Mesendoderm (in vitro differentiated cells): ENCODE measurements around the gene BAG3.

Experiments
- DNase-seq: peaks from one replicate; pipeline ENCODE4 v3.0.0; 2013
- H2AK5ac ChIP-seq: 2 replicates; pipeline ENCODE4 v1.6.1; 2013; ENCODE audit warnings: low read length, inconsistent platforms
- H2BK120ac ChIP-seq: 2 replicates; pipeline ENCODE4 v1.6.1; 2013; ENCODE audit warnings: low read depth, mild to moderate bottlenecking, low read length, moderate library complexity, mixed read lengths
- H2BK15ac ChIP-seq: replicated peaks from 2 replicates; pipeline ENCODE4 v1.6.1; 2013; ENCODE audit warnings: low read depth, mild to moderate bottlenecking, moderate library complexity
- H2BK5ac ChIP-seq: 2 replicates; pipeline ENCODE4 v1.6.1; 2013; ENCODE audit warnings: low read length, inconsistent platforms
- H3K18ac ChIP-seq: 2 replicates; pipeline ENCODE4 v1.6.1; 2013; ENCODE audit warnings: mild to moderate bottlenecking, low read length, mixed read lengths
- H3K23ac ChIP-seq: one replicate; pipeline ENCODE4 v1.6.1; 2013; ENCODE audit warnings: low read length
- H3K27ac ChIP-seq: 2 replicates; pipeline ENCODE4 v1.5.1; 2013; ENCODE audit warnings: low read depth, mild to moderate bottlenecking, inconsistent platforms, low read length, moderate library complexity
- H3K27me3 ChIP-seq: 2 replicates; pipeline ENCODE4 v1.6.1; 2013; ENCODE audit warnings: low read length, control low read depth, mild to moderate bottlenecking, inconsistent platforms; ENCODE audit not compliant: insufficient read depth, poor library complexity
- H3K36me3 ChIP-seq: 2 replicates; pipeline ENCODE4 v1.6.1; 2013; ENCODE audit warnings: low read length, inconsistent platforms; ENCODE audit not compliant: control insufficient read depth, insufficient read depth
- H3K4ac ChIP-seq: one replicate; pipeline ENCODE4 v1.6.1; 2013; ENCODE audit warnings: low read depth, mild to moderate bottlenecking, low read length, moderate library complexity
- H3K4me1 ChIP-seq: 2 replicates; pipeline ENCODE4 v1.6.1; 2013; ENCODE audit warnings: low read depth, low read length, inconsistent platforms; ENCODE audit not compliant: control insufficient read depth
- H3K4me2 ChIP-seq: 2 replicates; pipeline ENCODE4 v1.6.1; 2013; ENCODE audit warnings: low read length
- H3K4me3 ChIP-seq: 2 replicates; pipeline ENCODE4 v1.5.1; 2013; ENCODE audit warnings: mild to moderate bottlenecking, low read length
- H3K56ac ChIP-seq: one replicate; pipeline ENCODE4 v1.6.1; 2013; ENCODE audit warnings: low read length
- H3K79me1 ChIP-seq: 2 replicates; pipeline ENCODE4 v1.6.1; 2013; ENCODE audit warnings: low read length, inconsistent platforms
- H3K79me2 ChIP-seq: 2 replicates; pipeline ENCODE4 v1.6.1; 2013; ENCODE audit warnings: mild to moderate bottlenecking, low read length; ENCODE audit not compliant: control insufficient read depth, insufficient read depth
- H3K9ac ChIP-seq: 2 replicates; pipeline ENCODE4 v1.6.1; 2013; ENCODE audit warnings: low read length, inconsistent platforms
- H4K5ac ChIP-seq: one replicate; pipeline ENCODE4 v1.6.1; 2013; ENCODE audit warnings: low read length
- H4K8ac ChIP-seq: one replicate; pipeline ENCODE4 v1.6.1; 2013; ENCODE audit warnings: low read depth, mild to moderate bottlenecking, control low read depth, low read length, moderate library complexity
- WGBS: extraction: QIAGEN DNeasy Blood & Tissue Kit; methylation state at CpG from one replicate; pipeline ENCODE4 v1.1.7; 2013; ENCODE audit warnings: low lambda C conversion rate, missing lambda C conversion rate; ENCODE audit not compliant: insufficient coverage; ENCODE audit errors: extremely low coverage; 5-methylcytosine and 5-hydroxymethylcytosine counted together

Gene BAG3

GRCh38 chr10:119652361-119652730 lies 1.2 kb downstream of the BAG3 start:
- Histone ChIP-seq H4K8ac (no peak overlapping the region), H3K27ac (no peak overlapping the region), H3K56ac (peak overlapping the region; percentile 96), H3K4me3 (peak overlapping the region; percentile 75), H3K4ac (no peak overlapping the region), H3K23ac (no peak overlapping the region), H3K79me2 (peaks cover 26% of the 10 kb centered on the region), H3K36me3 (no peaks in the 10 kb centered on the region), H2AK5ac (no peak overlapping the region), H3K79me1 (peaks cover 14% of the 10 kb centered on the region), H3K9ac (peak overlapping the region; percentile 86), H3K4me1 (peaks cover 14% of the 10 kb centered on the region), H3K4me2 (peak overlapping the region; percentile 46), H2BK120ac (no peak overlapping the region), H2BK5ac (no peak overlapping the region), H3K18ac (peak overlapping the region; percentile 91), H4K5ac (no peak overlapping the region), H2BK15ac (no peak overlapping the region), H3K27me3 (no peaks in the 10 kb centered on the region)
- WGBS: 100% methylated on average over 1 of the region's 3 CpGs
- no peak for DNase-seq

- H3K36me3 ChIP-seq: no peaks in the 10 kb centered on the region
- H3K4ac ChIP-seq: no peak overlapping the region
- no peak overlapping the region for H3K23ac ChIP-seq
- H3K27me3 ChIP-seq: no peaks in the 10 kb centered on the region
- no peak overlapping the region for H3K27ac ChIP-seq
- H4K5ac ChIP-seq: no peak overlapping the region
- H3K4me1 ChIP-seq: peaks cover 16% of the 10 kb centered on the region
- H3K56ac ChIP-seq: peak overlapping the region; percentile 75
- H2AK5ac ChIP-seq: no peak overlapping the region
- H4K8ac ChIP-seq: no peak overlapping the region
- no peak overlapping the region for H2BK15ac ChIP-seq
- no peak overlapping the region for H3K18ac ChIP-seq
- DNase-seq: no peak
- H3K79me1 ChIP-seq: peaks cover 14% of the 10 kb centered on the region
- no peak overlapping the region for H2BK120ac ChIP-seq
- H3K79me2 ChIP-seq: peaks cover 27% of the 10 kb centered on the region
- peak overlapping the region; percentile 33 for H3K4me2 ChIP-seq
- H3K9ac ChIP-seq: peak overlapping the region; percentile 59
- H2BK5ac ChIP-seq: no peak overlapping the region
- no CpG with 5 or more reads among the region's 1 CpG for WGBS
- no peak overlapping the region for H3K4me3 ChIP-seq
Measured at GRCh38 chr10:119653209-119653608, 2.0 kb downstream of the BAG3 start.

- peaks cover 17% of the 10 kb centered on the region for H3K79me1 ChIP-seq
- peaks cover 33% of the 10 kb centered on the region for H3K79me2 ChIP-seq
- H4K5ac ChIP-seq: no peak overlapping the region
- H2BK120ac ChIP-seq: no peak overlapping the region
- H4K8ac ChIP-seq: no peak overlapping the region
- H2BK15ac ChIP-seq: no peak overlapping the region
- peak overlapping the region; percentile 5 for H3K4me2 ChIP-seq
- no peak overlapping the region for H2BK5ac ChIP-seq
- no peak overlapping the region for H2AK5ac ChIP-seq
- H3K4me1 ChIP-seq: peaks cover 19% of the 10 kb centered on the region
- H3K9ac ChIP-seq: no peak overlapping the region
- no peaks in the 10 kb centered on the region for H3K36me3 ChIP-seq
- no peak for DNase-seq
- no peak overlapping the region for H3K18ac ChIP-seq
- H3K56ac ChIP-seq: peak overlapping the region; percentile 54
- H3K23ac ChIP-seq: no peak overlapping the region
- WGBS: no CpG with 5 or more reads among the region's 2 CpGs
- H3K4ac ChIP-seq: no peak overlapping the region
- peak overlapping the region; percentile 22 for H3K27ac ChIP-seq
- no peak overlapping the region for H3K4me3 ChIP-seq
- no peaks in the 10 kb centered on the region for H3K27me3 ChIP-seq
Measured at GRCh38 chr10:119653916-119654315, 2.7 kb downstream of the BAG3 start.

DNA sequence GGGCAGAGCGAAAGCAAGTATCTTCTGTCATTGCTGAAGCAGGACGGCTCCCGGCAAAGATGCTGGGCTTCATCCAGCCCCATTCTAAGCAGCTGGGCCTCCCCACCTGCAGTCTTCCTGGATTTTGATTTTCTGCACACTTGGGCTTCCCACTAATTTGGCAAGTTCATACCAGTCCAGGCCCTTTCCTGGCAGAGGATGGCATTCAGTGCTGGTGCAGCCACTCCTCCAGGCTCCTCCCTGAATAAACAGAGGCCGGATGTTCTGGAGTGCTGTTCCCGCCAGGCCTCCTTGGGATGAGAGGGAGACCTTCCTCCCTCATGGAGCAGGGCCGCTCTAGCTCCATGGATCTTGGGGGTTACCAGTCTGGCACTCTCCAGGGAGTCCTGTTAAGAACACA lies 3.4 kb downstream of the BAG3 start:
- Histone ChIP-seq H3K79me2 (peaks cover 38% of the 10 kb centered on the region), H3K4me1 (peaks cover 19% of the 10 kb centered on the region), H3K23ac (no peak overlapping the region), H3K9ac (no peak overlapping the region), H3K79me1 (peaks cover 21% of the 10 kb centered on the region), H4K8ac (no peak overlapping the region), H2BK120ac (no peak overlapping the region), H3K27ac (no peak overlapping the region), H3K4me3 (no peak overlapping the region), H3K4me2 (no peak overlapping the region), H2BK15ac (no peak overlapping the region), H4K5ac (no peak overlapping the region), H2BK5ac (no peak overlapping the region), H3K36me3 (no peaks in the 10 kb centered on the region), H3K4ac (no peak overlapping the region), H3K56ac (no peak overlapping the region), H3K27me3 (no peaks in the 10 kb centered on the region), H3K18ac (no peak overlapping the region), H2AK5ac (no peak overlapping the region)
- WGBS: no CpG with 5 or more reads among the region's 6 CpGs
- peak; percentile 75 for DNase-seq

DNA sequence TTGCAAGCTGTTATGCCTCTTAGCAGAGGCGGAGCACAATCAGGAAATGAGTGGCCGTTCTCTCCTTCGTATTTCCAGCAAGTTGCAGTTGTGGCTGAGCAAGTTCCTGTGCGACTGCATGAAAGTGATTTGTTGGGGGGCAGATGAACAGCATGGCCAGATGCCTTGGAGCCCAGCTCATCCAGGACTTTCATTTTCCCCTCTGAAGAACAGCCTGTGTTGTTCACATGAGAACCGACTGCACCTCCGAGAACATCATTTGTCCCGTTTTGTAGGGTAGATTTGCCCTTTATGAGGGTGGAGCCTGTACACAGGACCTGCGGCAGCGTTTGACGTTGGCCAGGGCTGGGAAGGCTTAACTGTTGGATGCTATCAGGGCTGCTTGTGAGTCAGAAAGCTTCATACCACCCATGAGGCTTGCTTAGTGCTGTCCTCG lies 4.4 kb downstream of the BAG3 start:
- H3K4me1 ChIP-seq: peaks cover 19% of the 10 kb centered on the region
- H3K27me3 ChIP-seq: no peaks in the 10 kb centered on the region
- H3K27ac ChIP-seq: no peak overlapping the region
- H3K4me2 ChIP-seq: no peak overlapping the region
- no CpG with 5 or more reads among the region's 11 CpGs for WGBS
- H2BK5ac ChIP-seq: no peak overlapping the region
- no peaks in the 10 kb centered on the region for H3K36me3 ChIP-seq
- no peak overlapping the region for H3K23ac ChIP-seq
- peaks cover 25% of the 10 kb centered on the region for H3K79me1 ChIP-seq
- DNase-seq: no peak
- no peak overlapping the region for H2BK15ac ChIP-seq
- H2AK5ac ChIP-seq: peak overlapping the region; percentile 12
- no peak overlapping the region for H3K18ac ChIP-seq
- no peak overlapping the region for H4K8ac ChIP-seq
- H3K56ac ChIP-seq: peak overlapping the region; percentile 18
- H3K4me3 ChIP-seq: no peak overlapping the region
- H2BK120ac ChIP-seq: no peak overlapping the region
- H4K5ac ChIP-seq: no peak overlapping the region
- H3K79me2 ChIP-seq: peaks cover 41% of the 10 kb centered on the region
- no peak overlapping the region for H3K9ac ChIP-seq
- H3K4ac ChIP-seq: peak overlapping the region; percentile 41

GRCh38 chr10:119656760-119657159 lies 5.6 kb downstream of the BAG3 start:
- H4K5ac ChIP-seq: no peak overlapping the region
- WGBS: no CpG with 5 or more reads among the region's 2 CpGs
- H3K9ac ChIP-seq: no peak overlapping the region
- peak; percentile 61 for DNase-seq
- H3K4me1 ChIP-seq: peaks cover 19% of the 10 kb centered on the region
- no peaks in the 10 kb centered on the region for H3K36me3 ChIP-seq
- H3K23ac ChIP-seq: no peak overlapping the region
- H3K56ac ChIP-seq: peak overlapping the region; percentile 12
- no peak overlapping the region for H3K4me3 ChIP-seq
- no peak overlapping the region for H2BK15ac ChIP-seq
- no peak overlapping the region for H4K8ac ChIP-seq
- H3K27me3 ChIP-seq: no peaks in the 10 kb centered on the region
- no peak overlapping the region for H2BK120ac ChIP-seq
- H3K79me1 ChIP-seq: peaks cover 30% of the 10 kb centered on the region
- H3K79me2 ChIP-seq: peaks cover 47% of the 10 kb centered on the region
- no peak overlapping the region for H3K4ac ChIP-seq
- H3K4me2 ChIP-seq: no peak overlapping the region
- H2BK5ac ChIP-seq: no peak overlapping the region
- H2AK5ac ChIP-seq: no peak overlapping the region
- H3K18ac ChIP-seq: peak overlapping the region; percentile 69
- no peak overlapping the region for H3K27ac ChIP-seq
